Measurements from ENCODE around the gene SQSTM1. TPM values are rescaled to one million over a fixed set of nuclear protein-coding genes. Genes with fewer than 3 reads are reported as not detected.

The SQSTM1 gene
- total and polyA plus RNA-seq, 10 donors, result 105 to 328 (median 276) TPM

GRCh38 chr5:179879003-179879689, 58.4 kb downstream of the SQSTM1 start:
- no peak overlapping the region for H3K27ac ChIP-seq
- no peak overlapping the region for H3K4me3 ChIP-seq
- intact Hi-C loops (cut with DNase I; ENCODE audit: low total_unique reads), result no loop called here
- no peaks in the 10 kb centered on the region for H3K4me1 ChIP-seq
- 95 to 98% (median 97%) methylated on average over 19 to 31 of the region's 31 CpGs for WGBS, 5 donors
- H3K27me3 ChIP-seq (replicated peaks in 1 of 7), result no peaks in the 10 kb centered on the region
- TF ChIP-seq POLR2AphosphoS5 (IDR thresholded peaks at IDR 0.05) (peak in 1 of 3 donors; percentile 27), POLR2A (IDR thresholded peaks at IDR 0.05) (no peak)
- H3K9me3 ChIP-seq, result peaks cover 0 to 22% (median 21%) of the 10 kb centered on the region in 8 donors
- peak; percentile 59 for DNase-seq
- H3K36me3 ChIP-seq, result peaks cover 3 to 100% (median 59%) of the 10 kb centered on the region in 6 donors

DNA sequence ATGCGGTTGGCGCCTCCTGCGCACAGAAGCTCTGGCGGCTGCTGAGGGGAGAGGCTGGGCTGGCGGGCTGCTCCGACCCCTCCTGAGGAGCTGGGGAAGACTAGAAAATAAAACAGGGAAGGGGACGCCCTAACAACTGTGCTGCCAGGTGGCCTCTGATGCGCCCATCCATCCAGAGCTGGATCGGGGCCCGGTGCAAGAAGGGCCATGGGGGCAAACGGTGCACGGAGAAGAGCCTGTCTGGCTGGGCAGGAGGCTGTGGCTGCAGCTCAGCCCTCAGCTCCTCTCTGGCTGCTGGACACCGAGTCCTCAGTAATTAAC, 58.9 kb downstream of the SQSTM1 start:
- peaks cover 3 to 100% (median 59%) of the 10 kb centered on the region in 6 donors for H3K36me3 ChIP-seq
- TF ChIP-seq POLR2AphosphoS5 (IDR thresholded peaks at IDR 0.05), result no peak
- TF ChIP-seq POLR2A (IDR thresholded peaks at IDR 0.05), result no peak
- TF ChIP-seq CTCF (IDR thresholded peaks at IDR 0.05 in 8 of 11, conservative IDR thresholded peaks at IDR 0.05 in 3 of 11), result no peak
- no peaks in the 10 kb centered on the region for H3K4me1 ChIP-seq
- intact Hi-C loops (cut with DNase I; ENCODE audit: low total_unique reads), result no loop called here
- no peaks in the 10 kb centered on the region for H3K27me3 ChIP-seq (replicated peaks in 1 of 7)
- no peak overlapping the region for H3K27ac ChIP-seq
- peak; percentile 61 for DNase-seq
- no peak overlapping the region for H3K4me3 ChIP-seq
- peaks cover 0 to 27% (median 24%) of the 10 kb centered on the region in 8 donors for H3K9me3 ChIP-seq
- 95 to 99% (median 98%) methylated on average over 12 to 13 of the region's 13 CpGs for WGBS, 5 donors

GRCh38 chr5:179880066-179880650, 59.5 kb downstream of the SQSTM1 start:
- peak; percentile 59 for DNase-seq

GRCh38 chr5:179880848-179881590, 60.3 kb downstream of the SQSTM1 start:
- H3K4me1 ChIP-seq, result no peaks in the 10 kb centered on the region
- TF ChIP-seq POLR2AphosphoS5 (IDR thresholded peaks at IDR 0.05), result peak in 1 of 3 donors; percentile 17
- no peak for TF ChIP-seq CTCF (IDR thresholded peaks at IDR 0.05 in 8 of 11, conservative IDR thresholded peaks at IDR 0.05 in 3 of 11)
- peaks cover 0 to 32% (median 25%) of the 10 kb centered on the region in 8 donors for H3K9me3 ChIP-seq
- H3K27ac ChIP-seq, result no peak overlapping the region
- H3K4me3 ChIP-seq, result no peak overlapping the region
- peak; percentile 50 for DNase-seq
- H3K27me3 ChIP-seq (replicated peaks in 1 of 7), result no peaks in the 10 kb centered on the region
- WGBS, 5 donors, result 84 to 93% (median 93%) methylated on average over 25 of the region's 25 CpGs
- H3K36me3 ChIP-seq, result peaks cover 3 to 100% (median 57%) of the 10 kb centered on the region in 6 donors
- intact Hi-C loops (cut with DNase I; ENCODE audit: low total_unique reads), result no loop called here

More at GRCh38 chr5:179880066-179880650, 59.5 kb downstream of the SQSTM1 start:
- intact Hi-C loops (cut with DNase I; ENCODE audit: low total_unique reads), result no loop called here
- Histone ChIP-seq H3K4me1 (no peaks in the 10 kb centered on the region), H3K27ac (no peak overlapping the region), H3K4me3 (no peak overlapping the region), H3K27me3 (replicated peaks in 1 of 7) (no peaks in the 10 kb centered on the region), H3K9me3 (peaks cover 0 to 32% (median 25%) of the 10 kb centered on the region in 8 donors), H3K36me3 (peaks cover 3 to 100% (median 59%) of the 10 kb centered on the region in 6 donors)
- 91 to 97% (median 93%) methylated on average over 9 to 12 of the region's 12 CpGs for WGBS, 5 donors
- no peak for TF ChIP-seq POLR2A (IDR thresholded peaks at IDR 0.05)
- TF ChIP-seq CTCF (IDR thresholded peaks at IDR 0.05 in 8 of 11, conservative IDR thresholded peaks at IDR 0.05 in 3 of 11), result no peak
- TF ChIP-seq POLR2AphosphoS5 (IDR thresholded peaks at IDR 0.05), result no peak

Data from spleen (tissue), 11 donors.